ENCODE results near the gene FRMD5.

Gene FRMD5

GRCh38 chr15:44199393-44199792 is 4.3 kb upstream of the FRMD5 start:
- H3K9me3 ChIP-seq (ENCODE audit: severe bottlenecking) = no peaks in the 10 kb centered on the region
- H3K4me3 ChIP-seq (ENCODE audit: low read depth, low read length) = no peak overlapping the region
- no peak overlapping the region for H3K27ac ChIP-seq
- DNase-seq = no peak
- no peak for TF ChIP-seq CTCF (IDR thresholded peaks at IDR 0.05; ENCODE audit: low read depth, low read length)
- no peaks in the 10 kb centered on the region for H3K36me3 ChIP-seq
- no peaks in the 10 kb centered on the region for H3K27me3 ChIP-seq (ENCODE audit: insufficient read depth, low read depth, severe bottlenecking)

- Histone ChIP-seq H3K27me3 (ENCODE audit: insufficient read depth, low read depth, severe bottlenecking) (no peaks in the 10 kb centered on the region), H3K4me3 (ENCODE audit: low read depth, low read length) (peak overlapping the region; percentile 76), H3K27ac (peak overlapping the region; percentile 33; the same call in 1 of the 2 replicates), H3K9me3 (ENCODE audit: severe bottlenecking) (no peaks in the 10 kb centered on the region), H3K36me3 (no peaks in the 10 kb centered on the region)
- peak; percentile 33 for DNase-seq
- TF ChIP-seq CTCF (IDR thresholded peaks at IDR 0.05; ENCODE audit: low read depth, low read length) = no peak
Measured at GRCh38 chr15:44194323-44195150, 534 bp downstream of the FRMD5 start.

- Histone ChIP-seq H3K27me3 (ENCODE audit: insufficient read depth, low read depth, severe bottlenecking) (no peaks in the 10 kb centered on the region), H3K36me3 (no peaks in the 10 kb centered on the region), H3K4me3 (ENCODE audit: low read depth, low read length) (peak overlapping the region; percentile 76), H3K27ac (no peak overlapping the region), H3K9me3 (ENCODE audit: severe bottlenecking) (no peaks in the 10 kb centered on the region)
- TF ChIP-seq CTCF (IDR thresholded peaks at IDR 0.05; ENCODE audit: low read depth, low read length) = no peak
- DNase-seq = no peak
Measured at GRCh38 chr15:44193651-44194322, 1.3 kb downstream of the FRMD5 start.

- H3K27ac ChIP-seq = no peak overlapping the region
Measured at GRCh38 chr15:44188795-44189194, 6.3 kb downstream of the FRMD5 start.

GRCh38 chr15:44186705-44187104 is 8.4 kb downstream of the FRMD5 start:
- Histone ChIP-seq H3K27me3 (ENCODE audit: insufficient read depth, low read depth, severe bottlenecking) (no peaks in the 10 kb centered on the region), H3K9me3 (ENCODE audit: severe bottlenecking) (no peaks in the 10 kb centered on the region), H3K27ac (no peak overlapping the region), H3K36me3 (no peaks in the 10 kb centered on the region), H3K4me3 (ENCODE audit: low read depth, low read length) (no peak overlapping the region)
- DNase-seq = no peak
- no peak for TF ChIP-seq CTCF (IDR thresholded peaks at IDR 0.05; ENCODE audit: low read depth, low read length)

More at GRCh38 chr15:44188795-44189194, 6.3 kb downstream of the FRMD5 start:
- Histone ChIP-seq H3K27me3 (ENCODE audit: insufficient read depth, low read depth, severe bottlenecking) (no peaks in the 10 kb centered on the region), H3K36me3 (no peaks in the 10 kb centered on the region), H3K4me3 (ENCODE audit: low read depth, low read length) (no peak overlapping the region), H3K9me3 (ENCODE audit: severe bottlenecking) (no peaks in the 10 kb centered on the region)
- no peak for DNase-seq
- TF ChIP-seq CTCF (IDR thresholded peaks at IDR 0.05; ENCODE audit: low read depth, low read length) = no peak
